Measurements from ENCODE around the gene ZSWIM1.

The ZSWIM1 gene

DNA sequence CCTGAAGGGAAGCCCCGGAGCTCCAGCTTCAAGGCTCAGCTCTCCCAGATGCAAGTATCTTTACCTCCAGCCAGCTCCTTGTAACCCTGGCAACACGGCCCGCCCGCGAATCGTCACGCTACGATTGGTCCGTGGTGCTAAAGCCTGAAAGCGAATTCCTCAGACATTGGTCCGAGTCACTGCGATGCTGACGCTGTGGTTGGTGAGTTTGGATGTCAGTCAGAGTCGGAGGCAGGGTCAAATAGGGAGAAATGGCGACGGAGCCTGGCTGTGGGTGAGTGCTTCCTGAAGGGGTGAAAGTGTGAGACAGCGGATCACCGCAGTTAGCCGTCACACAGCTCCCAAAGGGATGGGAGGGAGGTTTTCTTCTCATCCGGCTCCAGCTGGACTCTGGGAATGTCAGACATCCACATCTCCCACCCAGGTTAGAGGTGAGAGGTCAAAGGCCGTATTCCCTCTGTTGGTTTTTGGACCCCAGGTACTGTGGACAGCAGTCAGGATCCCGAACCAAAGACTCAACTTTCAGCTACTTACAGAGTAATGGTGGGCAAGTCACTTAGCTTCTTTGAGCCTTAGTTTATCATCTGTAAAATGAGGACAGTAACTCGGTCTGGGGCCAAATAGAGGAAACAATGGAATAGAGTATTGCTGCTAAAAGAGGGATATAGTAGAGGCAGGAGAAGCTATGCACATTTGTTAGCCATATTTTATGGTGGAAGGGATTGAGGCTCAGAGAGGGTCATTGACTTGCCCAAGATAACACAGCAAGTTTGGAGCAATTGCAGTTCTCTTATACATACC, at the start of gene ZSWIM1:
TSS of gene ZSWIM1 (plus strand) at position 240 of the 801 bp plus-strand sequence. CDS start 1,366 bp downstream, outside the sequence.
- DNase-seq, result peak; percentile 98

DNA sequence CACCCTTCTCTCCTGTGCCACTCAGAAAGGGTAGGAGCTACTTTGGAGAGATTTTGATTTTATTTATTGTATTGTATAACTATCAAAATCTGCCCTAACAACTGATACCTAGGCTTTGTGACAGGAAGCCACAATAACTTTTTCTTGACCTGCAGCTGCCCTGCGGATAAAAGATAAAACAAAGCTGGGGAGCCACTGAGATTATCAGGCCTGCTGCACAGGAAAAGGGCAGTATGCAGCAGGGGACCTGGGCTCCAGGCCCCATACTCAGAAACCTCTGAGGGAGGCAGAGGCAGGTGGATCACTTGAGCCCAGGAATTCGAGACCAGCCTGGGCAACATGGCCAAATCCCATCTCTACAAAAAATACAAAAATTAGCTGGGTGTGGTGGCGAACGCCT, 48.4 kb upstream of the ZSWIM1 start:
- DNase-seq, result no peak

DNA sequence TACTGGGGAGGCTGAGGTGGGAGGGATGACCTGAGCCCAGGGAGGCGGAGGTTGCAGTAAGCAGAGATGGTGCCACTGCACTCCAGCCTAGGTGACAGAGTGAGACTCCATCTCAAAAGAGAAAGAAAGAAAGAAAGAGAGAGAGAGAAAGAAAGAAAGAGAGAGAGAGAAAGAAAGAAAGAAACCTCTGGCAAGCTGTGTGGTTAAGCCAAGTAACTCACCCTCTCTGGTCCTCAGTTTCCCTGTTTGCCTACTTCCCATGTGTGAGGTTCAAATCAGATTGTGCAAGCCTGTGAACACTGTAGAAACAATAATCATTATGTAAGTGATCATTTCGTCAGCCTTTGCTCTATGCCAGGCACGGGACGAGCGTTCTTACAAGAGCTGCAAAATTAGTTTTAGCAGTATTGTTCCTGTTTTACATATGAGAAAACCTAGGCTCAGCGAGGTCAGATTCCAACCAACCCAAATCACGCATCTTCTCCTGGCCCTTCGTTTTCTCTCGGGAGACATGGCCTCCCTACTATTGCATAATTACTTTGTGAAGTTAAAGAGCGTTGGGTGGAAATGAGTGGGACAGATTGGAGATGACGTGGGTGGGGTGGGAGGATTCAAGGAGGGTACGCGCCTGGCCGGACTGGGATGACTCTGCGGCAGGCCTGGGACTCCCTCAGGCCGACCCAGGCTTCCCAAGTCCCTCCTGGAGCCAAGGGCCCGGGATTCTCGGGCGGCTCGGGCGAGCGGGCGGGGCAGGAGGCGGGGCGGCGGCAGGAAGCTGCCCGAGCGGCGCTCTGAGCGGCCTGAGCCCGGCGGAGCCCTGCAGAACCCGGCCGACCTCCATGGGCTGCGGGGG, 47.8 kb upstream of the ZSWIM1 start, which contains the start of gene SNX21:
TSS of gene SNX21 (plus strand) at position 770 of the 853 bp plus-strand sequence. CDS start 121 bp downstream, outside the sequence.
- peak; percentile 21 for DNase-seq

DNA sequence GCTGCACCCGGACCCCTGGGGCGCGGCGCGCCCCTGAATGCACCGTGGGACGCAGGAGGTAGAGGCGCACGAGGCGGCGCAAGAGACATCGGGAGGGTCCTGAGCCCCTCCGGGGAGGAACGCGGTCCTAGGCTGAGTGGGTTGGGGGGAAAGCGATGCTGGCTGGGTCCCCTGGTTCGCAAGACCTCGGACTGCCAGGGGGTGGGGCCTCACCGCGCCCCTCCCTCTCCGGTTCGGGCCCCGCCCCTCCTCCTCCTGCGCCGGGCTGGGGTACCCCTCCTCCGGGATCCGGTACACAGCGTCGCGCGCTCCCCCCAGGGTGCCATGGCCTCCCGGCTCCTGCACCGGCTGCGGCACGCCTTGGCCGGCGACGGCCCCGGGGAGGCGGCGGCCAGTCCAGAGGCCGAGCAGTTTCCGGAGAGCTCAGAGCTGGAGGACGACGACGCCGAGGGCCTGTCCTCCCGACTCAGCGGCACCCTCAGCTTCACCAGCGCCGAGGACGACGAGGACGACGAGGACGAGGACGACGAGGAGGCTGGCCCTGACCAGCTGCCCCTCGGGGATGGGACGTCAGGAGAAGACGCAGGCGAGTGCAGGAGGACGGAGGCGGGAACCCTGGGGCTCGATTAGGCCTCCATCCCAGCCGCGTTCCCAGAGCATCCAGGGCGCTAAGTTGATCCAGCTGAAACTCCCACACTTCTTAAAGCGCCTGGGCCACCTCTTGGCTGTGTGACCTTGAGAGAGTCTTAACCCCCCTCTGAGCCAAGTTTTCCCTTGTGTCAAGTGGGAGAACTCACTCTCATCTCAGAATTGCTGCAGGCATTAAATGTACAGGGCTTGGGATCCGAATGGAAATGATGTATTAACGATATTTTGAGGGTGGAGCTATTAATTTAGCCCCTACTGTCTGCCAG, 46.9 kb upstream of the ZSWIM1 start:
- DNase-seq, result no peak

DNA sequence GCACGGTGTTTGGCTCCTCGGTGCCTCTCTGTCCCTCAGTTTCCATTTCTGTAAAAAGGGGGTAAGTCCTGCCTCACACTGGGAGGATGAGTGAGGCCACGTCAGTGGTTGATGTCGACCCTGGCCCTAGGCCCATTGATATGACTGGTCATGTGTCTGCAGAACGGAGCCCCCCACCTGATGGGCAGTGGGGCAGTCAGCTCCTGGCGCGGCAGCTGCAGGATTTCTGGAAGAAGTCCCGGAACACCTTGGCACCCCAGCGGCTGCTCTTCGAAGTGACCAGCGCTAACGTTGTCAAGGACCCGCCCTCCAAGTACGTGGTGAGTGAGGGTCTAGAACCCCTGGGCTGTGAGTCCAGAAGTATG, 46.2 kb upstream of the ZSWIM1 start:
- no peak for DNase-seq

DNA sequence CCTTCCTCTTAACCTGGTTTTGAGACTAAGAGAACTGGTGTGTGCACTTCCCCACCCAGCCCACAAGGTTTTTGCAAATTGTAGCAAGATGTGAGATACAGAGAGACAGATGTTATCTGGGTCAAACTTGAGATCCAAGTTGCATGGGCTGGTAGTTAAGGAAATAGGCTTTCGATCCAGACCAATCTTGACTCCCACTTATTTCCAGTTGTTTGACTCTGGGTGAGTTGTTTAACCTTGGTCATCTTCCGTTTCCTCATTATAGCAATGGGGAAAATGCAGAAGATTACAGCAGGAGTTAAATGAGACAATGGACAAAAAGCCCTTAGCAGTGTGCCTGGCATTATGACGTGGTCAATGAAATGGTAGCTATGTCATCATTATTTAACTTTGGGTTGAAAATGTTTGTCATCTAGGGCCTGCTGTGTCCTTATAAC, 45.7 kb upstream of the ZSWIM1 start:
- no peak for DNase-seq

DNA sequence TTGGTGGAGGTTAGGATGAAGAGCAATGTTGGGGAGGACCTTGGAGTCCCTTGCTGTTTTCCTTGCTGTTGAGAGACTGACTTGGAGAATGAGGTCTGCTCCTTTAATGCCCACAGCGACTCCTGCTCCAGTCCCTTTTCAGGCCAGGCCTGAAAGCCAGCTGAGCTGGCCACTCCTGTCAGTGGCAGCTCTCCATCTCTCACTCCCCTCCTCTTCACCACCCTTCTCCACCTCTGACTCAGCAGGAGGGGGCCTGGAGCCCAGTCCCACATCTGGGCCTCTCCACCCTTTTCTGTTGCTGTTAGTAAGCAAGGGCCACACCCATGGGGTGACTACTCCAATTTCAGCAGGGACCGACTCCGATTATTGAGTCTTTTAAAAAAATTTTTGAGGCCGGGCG, 45.2 kb upstream of the ZSWIM1 start:
- DNase-seq, result no peak

DNA sequence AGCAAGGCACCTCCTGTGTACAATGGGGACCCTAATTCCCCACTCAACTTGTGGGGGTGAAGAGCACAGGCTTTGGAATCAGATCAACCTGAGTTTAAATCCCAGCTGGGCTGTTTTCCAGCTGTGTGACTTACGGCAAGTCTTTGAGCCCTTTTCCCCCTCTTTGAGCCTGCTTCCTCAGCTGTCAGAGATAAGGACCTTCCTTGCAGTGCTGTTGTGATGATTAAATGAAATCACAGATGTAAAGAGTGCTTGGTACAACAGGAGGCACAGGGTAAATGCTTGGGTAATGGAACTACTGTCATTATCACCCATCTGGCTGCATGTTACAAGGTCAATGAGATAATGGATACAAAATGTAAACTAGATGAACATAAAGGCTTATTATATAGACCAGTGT, 44.2 kb upstream of the ZSWIM1 start:
- no peak for DNase-seq

DNA sequence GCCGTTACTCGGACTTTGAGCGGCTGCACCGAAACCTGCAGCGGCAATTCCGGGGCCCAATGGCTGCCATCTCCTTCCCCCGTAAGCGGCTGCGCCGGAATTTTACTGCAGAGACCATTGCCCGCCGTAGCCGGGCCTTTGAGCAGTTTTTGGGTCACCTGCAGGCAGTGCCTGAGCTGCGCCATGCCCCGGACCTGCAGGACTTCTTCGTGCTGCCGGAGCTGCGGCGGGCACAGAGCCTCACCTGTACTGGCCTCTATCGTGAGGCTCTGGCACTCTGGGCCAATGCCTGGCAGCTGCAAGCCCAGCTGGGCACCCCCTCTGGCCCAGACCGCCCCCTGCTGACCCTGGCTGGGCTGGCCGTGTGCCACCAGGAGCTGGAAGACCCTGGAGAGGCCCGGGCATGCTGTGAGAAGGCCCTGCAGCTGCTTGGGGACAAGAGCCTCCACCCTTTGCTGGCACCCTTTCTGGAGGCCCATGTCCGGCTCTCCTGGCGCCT, 40.3 kb upstream of the ZSWIM1 start:
- no peak for DNase-seq

DNA sequence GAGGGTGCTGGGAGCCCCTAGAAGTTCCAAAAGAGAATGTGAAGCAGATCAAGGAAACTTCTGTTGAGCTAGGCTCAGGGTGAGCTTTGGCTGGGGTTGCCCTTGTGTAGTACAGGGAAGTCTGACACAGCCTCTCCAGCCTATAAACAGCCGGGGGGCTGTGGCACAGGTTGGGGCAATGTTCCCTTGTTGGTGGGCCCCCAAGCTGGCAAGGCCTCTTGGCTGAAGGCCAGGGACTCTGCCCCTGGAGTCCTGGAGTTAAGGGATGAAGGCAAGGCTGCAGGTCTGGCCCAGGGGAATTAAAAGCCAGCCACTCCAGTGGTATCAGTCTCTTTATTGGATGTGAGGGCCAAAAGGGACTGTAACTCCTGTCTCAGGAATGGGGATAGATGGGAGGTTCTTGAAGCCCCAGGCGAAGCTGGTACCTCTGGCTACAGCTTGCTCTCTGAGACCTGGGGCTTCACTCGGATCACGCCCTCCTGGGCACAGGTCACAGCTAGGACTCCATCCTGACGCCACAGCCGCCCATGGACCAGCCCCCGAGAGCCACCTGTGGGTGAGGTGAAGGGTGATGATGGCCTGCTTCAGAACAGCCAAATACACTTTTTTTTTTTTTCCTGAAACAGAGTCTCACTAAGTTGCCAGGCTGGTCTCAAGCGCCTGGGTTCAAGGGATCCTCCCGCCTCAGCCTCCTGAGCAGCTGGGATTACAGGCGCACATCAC, 39.5 kb upstream of the ZSWIM1 start:
- DNase-seq, result no peak

DNA sequence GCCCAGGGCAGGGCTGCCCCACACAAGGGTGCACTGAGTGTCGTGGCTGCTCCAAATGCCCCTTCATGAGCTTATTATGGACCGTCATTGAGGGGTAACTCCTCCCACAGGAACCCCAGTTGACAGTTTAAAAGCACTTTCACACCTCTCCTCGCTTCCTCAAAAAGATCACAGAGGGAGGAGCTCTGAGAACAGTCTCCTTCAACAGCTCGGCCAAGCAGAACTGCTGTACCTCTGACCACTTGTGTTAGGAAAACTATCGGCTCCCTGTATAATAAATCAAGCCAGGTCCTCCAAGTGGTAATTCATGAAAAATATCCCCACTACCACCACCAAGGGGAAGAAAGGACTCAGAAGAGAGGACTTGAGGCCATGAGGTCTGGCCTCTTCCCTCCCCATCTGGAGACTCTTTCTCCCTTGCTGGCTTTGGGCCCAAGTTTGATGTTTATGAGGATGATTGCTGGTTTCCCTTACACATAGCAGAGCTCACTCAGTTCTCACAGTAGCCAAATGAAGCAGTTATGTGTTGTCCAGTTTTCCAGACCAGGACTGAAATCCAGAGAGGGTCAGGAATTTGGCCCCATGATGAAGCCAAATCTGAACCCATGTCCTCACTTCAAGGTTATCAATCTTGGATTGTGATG, 38.7 kb upstream of the ZSWIM1 start:
- no peak for DNase-seq

DNA sequence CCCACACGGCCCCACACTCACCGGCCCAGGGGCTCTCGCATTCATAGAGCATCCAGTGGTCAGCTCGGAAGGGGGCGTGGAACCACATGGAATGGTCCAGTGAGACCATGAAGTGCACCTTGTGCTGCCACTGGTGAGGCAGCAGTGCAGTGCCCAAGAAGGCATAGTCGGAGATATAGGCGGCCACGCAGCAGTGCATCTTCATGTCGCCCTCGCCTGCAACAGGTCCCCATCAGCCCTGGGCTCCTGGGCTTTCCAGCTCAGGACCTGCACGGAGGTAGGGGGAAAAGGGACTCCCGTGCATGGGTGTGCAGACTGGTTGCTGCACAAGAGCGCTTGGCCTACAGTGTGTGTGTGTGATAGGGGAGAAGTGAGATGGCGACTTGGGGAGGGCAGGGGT, 37.5 kb upstream of the ZSWIM1 start:
- no peak for DNase-seq

DNA sequence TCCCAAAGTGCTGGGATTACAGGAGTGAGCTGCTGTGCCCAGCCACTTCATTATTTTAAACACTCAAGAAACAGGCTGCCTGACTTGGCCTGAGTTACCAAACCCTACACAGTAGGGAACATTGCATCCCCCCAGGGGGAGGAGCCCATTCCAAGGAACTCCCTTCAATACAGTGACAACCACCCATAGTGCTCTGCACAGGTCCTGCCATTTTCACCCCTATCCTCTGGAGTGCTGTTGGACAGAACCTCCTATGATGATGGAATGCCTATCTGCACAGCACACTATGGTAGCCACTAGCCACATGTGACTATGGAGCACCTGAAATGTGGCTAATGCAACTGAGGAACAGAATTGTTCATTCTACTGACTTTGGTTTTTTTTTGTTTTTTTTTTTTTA, 35.6 kb upstream of the ZSWIM1 start:
- no peak for DNase-seq

DNA sequence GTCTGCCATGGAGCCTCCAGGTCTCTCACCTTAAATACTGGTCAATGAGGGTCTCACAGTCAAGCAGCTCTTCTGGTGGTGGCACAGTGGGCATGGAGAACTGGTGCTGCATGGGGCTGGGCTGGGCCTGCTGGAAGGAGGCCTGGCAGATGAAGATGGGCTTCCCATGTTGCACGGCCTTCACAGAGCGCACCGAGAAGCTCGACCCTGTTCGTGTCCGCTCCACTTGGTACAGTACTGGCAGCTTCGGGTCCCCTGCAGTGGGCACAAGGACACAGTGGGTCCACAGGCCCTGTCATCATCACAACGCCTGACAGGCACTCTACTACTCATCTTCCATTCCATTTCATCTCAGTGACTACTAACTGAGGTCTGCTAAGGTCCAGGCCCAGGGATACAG, 32.6 kb upstream of the ZSWIM1 start:
- DNase-seq, result no peak

DNA sequence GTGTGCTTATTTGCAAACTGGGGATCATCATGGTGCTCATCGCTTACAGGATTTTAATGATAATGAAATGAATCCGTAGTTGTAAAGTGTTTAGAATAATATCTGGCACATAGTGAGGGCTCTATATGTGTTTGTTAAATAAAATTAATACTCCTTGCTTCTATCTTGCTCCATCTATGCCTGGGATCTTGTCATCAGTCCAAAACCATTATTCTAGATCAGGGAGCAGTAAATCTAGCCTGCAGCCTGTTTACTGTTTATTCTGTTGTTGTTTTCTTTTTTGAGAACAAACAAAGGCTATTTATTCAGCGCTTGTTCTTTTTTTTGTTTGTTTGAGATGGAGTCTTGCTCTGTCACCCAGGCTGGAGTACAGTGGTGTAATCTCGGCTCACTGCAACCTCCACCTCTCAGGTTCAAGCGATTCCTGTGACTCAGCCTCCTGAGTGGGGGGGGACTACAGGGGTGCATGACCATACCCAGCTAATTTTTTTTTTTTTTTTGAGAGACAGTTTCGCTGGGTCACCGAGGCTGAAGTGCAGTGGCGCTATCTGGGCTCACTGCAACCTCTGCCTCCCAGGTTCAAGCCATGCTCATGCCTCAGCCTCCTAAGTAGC, 32.0 kb upstream of the ZSWIM1 start:
- DNase-seq, result no peak

DNA sequence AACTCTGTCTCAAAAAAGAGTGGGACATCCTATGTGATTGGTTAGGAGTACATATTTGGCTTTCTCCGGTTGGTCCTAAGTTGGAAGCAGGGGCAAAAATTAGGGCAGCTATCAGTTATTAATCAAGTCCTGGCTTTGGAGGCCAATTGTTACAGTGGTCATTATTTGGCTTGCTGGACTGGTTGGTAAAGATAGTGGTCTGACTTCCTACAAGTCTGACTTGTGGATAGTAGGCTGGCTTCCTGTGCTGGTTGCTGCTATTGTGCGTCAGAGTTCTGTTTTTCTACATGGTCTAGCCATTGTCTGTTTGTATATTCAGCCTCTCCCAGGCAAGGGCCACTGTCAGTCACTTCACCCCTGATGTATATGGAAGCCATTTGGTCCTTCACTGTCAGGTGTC, 30.8 kb upstream of the ZSWIM1 start:
- DNase-seq, result no peak

DNA sequence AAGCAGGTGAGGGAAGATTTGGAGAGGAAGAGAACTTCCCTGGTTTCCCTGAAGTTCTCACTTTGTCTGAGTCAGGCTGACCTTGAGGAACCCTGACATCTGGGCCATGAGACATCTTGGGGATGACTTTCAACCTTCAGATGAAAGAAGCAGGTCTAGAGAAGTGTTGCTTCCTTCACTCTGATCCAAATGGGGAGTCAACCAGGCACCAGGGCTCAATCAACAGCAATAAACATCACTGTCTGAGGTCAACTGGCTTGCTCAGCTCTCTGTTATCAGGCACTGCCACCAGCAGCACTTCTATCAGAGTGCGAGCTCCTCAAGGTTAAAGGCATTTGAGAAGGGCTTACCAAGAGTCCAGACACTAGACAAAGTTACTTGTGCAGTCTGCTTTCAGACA, 30.1 kb upstream of the ZSWIM1 start:
- no peak for DNase-seq

DNA sequence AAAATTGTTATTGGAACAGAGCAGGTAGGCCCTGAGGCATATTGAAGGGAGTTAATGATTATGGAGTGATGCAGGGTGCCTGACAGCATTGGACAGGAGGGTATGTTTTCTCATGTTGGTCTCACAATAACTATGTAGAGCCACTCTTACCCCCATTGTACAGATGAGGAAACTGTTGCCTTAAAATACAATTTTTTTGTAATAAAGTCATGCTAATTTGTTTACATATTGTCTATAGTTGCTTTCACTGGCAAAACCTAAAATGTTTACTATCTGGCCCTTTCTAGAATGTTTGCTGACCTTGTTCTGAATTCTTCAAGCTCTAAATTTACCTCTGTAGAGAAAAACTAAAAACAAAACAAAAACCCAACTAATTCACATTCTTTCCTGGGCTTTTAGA, 29.5 kb upstream of the ZSWIM1 start:
- DNase-seq, result no peak

DNA sequence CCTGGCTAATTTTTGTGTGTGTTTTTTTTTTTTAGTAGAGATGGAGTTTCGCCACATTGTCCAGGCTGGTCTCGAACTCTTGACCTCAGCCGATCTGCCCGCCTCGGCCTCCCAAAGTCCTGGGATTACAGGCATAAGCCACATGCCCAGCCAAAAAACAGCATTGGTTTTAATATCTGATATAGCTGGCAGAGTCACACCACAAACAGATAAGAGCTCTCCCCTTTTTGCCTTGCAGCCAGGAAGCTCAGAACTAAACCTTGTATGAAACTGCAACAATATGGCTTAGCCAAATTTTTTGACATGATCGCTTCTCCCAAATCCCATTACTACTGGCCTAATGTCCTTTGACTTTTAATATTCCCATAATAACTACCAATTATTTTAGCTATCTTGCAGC, 28.7 kb upstream of the ZSWIM1 start:
- no peak for DNase-seq

DNA sequence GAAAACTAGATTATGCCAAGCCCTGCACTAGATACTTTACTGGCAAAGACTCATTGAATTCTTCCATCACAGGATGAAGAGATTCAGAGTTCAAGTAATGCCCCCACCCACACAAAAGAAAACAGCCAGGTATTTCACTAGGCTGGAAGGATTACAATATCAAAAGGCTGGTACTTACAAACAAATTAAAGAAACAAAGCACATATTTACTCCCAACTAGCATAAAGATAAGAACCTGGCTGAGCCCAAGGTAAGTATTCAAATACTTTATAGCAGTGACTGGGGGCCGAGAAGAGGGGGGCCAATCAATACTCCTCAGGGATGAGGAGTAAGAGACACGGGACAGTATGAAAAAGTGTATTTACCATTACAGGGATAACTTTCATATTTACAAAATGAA, 27.5 kb upstream of the ZSWIM1 start:
- DNase-seq, result no peak
